Astrocyte (in vitro differentiated cells and primary cell): Measurements from ENCODE around the gene MFAP2. TPM values are rescaled to one million over a fixed set of nuclear protein-coding genes. Genes with fewer than 3 reads are reported as not detected.

ENCODE experiments used
- DNase-seq: peaks from one replicate; pipeline ENCODE4 v3.0.0-alpha.2; 2010; ENCODE audit warnings: low read depth
- FAIRE-seq: peaks from 2 replicates; lab custom pipeline; 2011; peaks lifted over from hg19 to GRCh38; lab: Jason Lieb, UNC
- H2AFZ ChIP-seq: 2 replicates; pipeline ENCODE4 v1.6.0; 2012; ENCODE audit warnings: low read depth, low read length, inconsistent platforms
- H3K27ac ChIP-seq: 2 replicates; pipeline ENCODE4 v1.5.1; 2011; ENCODE audit warnings: low read depth, low read length, inconsistent platforms
- H3K27me3 ChIP-seq: 2 replicates; pipeline ENCODE4 v1.6.0; 2011; ENCODE audit warnings: low read length, inconsistent platforms; ENCODE audit not compliant: insufficient read depth
- H3K36me3 ChIP-seq: 2 replicates; pipeline ENCODE4 v1.5.1; 2011; ENCODE audit warnings: low read length, inconsistent platforms; ENCODE audit not compliant: insufficient read depth
- H3K4me1 ChIP-seq: 2 replicates; pipeline ENCODE4 v1.5.1; 2011; ENCODE audit warnings: low read length, inconsistent platforms; ENCODE audit not compliant: insufficient read depth
- H3K4me2 ChIP-seq: 2 replicates; pipeline ENCODE4 v1.6.0; 2012; ENCODE audit warnings: low read length, inconsistent platforms
- H3K4me3 ChIP-seq: 2 replicates; pipeline ENCODE4 v1.5.1; 2011; ENCODE audit warnings: low read depth, mild to moderate bottlenecking, low read length, inconsistent platforms; ENCODE audit not compliant: insufficient read depth
- H3K79me2 ChIP-seq: 2 replicates; pipeline ENCODE4 v1.6.0; 2012; ENCODE audit warnings: mild to moderate bottlenecking, low read length, inconsistent platforms; ENCODE audit not compliant: insufficient read depth
- H3K9ac ChIP-seq: 2 replicates; pipeline ENCODE4 v1.6.0; 2012; ENCODE audit warnings: mild to moderate bottlenecking, low read length, inconsistent platforms
- H3K9me3 ChIP-seq: 2 replicates; pipeline ENCODE4 v1.5.1; 2012; ENCODE audit warnings: low read depth, mild to moderate bottlenecking, low read length, inconsistent platforms; ENCODE audit not compliant: insufficient read depth
- H4K20me1 ChIP-seq: 2 replicates; pipeline ENCODE4 v1.6.0; 2012; ENCODE audit warnings: low read length, inconsistent platforms; ENCODE audit not compliant: insufficient read depth
- H3K27ac Mint-ChIP-seq: one replicate; pipeline ENCODE4 v1.8.0; 2021; ENCODE audit warnings: mild to moderate bottlenecking, mixed read lengths; ENCODE audit not compliant: unreplicated experiment
- H3K27me3 Mint-ChIP-seq: one replicate; pipeline ENCODE4 v1.8.0; 2021; ENCODE audit warnings: low read depth, mixed read lengths; ENCODE audit not compliant: unreplicated experiment
- H3K36me3 Mint-ChIP-seq: one replicate; pipeline ENCODE4 v1.8.0; 2021; ENCODE audit warnings: low read depth, mixed read lengths; ENCODE audit not compliant: unreplicated experiment
- H3K4me1 Mint-ChIP-seq: one replicate; pipeline ENCODE4 v1.8.0; 2021; ENCODE audit warnings: low read depth, mixed read lengths; ENCODE audit not compliant: unreplicated experiment
- H3K4me3 Mint-ChIP-seq: one replicate; pipeline ENCODE4 v1.8.0; 2021; ENCODE audit warnings: mild to moderate bottlenecking, moderate library complexity, mixed read lengths; ENCODE audit not compliant: unreplicated experiment
- H3K9me3 Mint-ChIP-seq: one replicate; pipeline ENCODE4 v1.8.0; 2021; ENCODE audit warnings: mild to moderate bottlenecking, mixed read lengths; ENCODE audit not compliant: unreplicated experiment
- CTCF ChIP-seq: IDR thresholded peaks from 2 replicates; pipeline ENCODE4 v1.5.1; 2011; ENCODE audit warnings: low read depth, mild to moderate bottlenecking, inconsistent platforms, low read length, moderate library complexity; ENCODE audit not compliant: insufficient read depth
- EZH2 ChIP-seq: IDR thresholded peaks from 2 replicates; pipeline ENCODE4 v1.6.1; 2012; ENCODE audit warnings: mild to moderate bottlenecking, low read length, inconsistent platforms; ENCODE audit not compliant: insufficient read depth
- total RNA-seq: library from RNA; stranded (reverse); gene quantifications from 2 replicates; pipeline ENCODE4 v1.2.1, GENCODE V29; 2021

The MFAP2 gene
- total RNA-seq, 1 donor from 2014 or later = 121 TPM

- Mint-ChIP-seq H3K27ac (no peak overlapping the region), H3K9me3 (peaks cover 1% of the 10 kb centered on the region), H3K27me3 (no peaks in the 10 kb centered on the region)
These were observed 5.7 kb upstream of the MFAP2 start for GRCh38 chr1:16986113-16986512.

GRCh38 chr1:16984717-16985116 is 4.3 kb upstream of the MFAP2 start:
- no peaks in the 10 kb centered on the region for H3K9me3 ChIP-seq
- TF ChIP-seq CTCF = no peak
- TF ChIP-seq EZH2 = no peak
- H3K36me3 ChIP-seq = no peaks in the 10 kb centered on the region
- DNase-seq (peak; percentile 93), FAIRE-seq (peak; percentile 67)
- H3K79me2 ChIP-seq = peaks cover 7% of the 10 kb centered on the region
- H4K20me1 ChIP-seq = no peaks in the 10 kb centered on the region
- no peak overlapping the region for H3K4me3 ChIP-seq
- no peak overlapping the region for H3K27ac Mint-ChIP-seq
- H3K36me3 Mint-ChIP-seq = peaks cover 2% of the 10 kb centered on the region
- H3K27me3 Mint-ChIP-seq = no peaks in the 10 kb centered on the region
- peaks cover 19% of the 10 kb centered on the region for H3K4me1 Mint-ChIP-seq
- no peaks in the 10 kb centered on the region for H3K27me3 ChIP-seq
- H3K4me1 ChIP-seq = peaks cover 32% of the 10 kb centered on the region
- peak overlapping the region; percentile 63 for H3K27ac ChIP-seq
- H3K4me3 Mint-ChIP-seq = no peak overlapping the region
- H2AFZ ChIP-seq = no peak overlapping the region
- H3K9me3 Mint-ChIP-seq = peaks cover 1% of the 10 kb centered on the region
- no peak overlapping the region for H3K9ac ChIP-seq
- H3K4me2 ChIP-seq = peak overlapping the region; percentile 17

More at GRCh38 chr1:16986113-16986512, 5.7 kb upstream of the MFAP2 start:
- Histone ChIP-seq H3K4me3 (no peak overlapping the region), H3K4me1 (peaks cover 27% of the 10 kb centered on the region), H3K4me2 (no peak overlapping the region), H2AFZ (no peak overlapping the region), H3K36me3 (no peaks in the 10 kb centered on the region), H3K9me3 (no peaks in the 10 kb centered on the region), H3K79me2 (no peaks in the 10 kb centered on the region), H3K27ac (no peak overlapping the region), H4K20me1 (no peaks in the 10 kb centered on the region), H3K9ac (no peak overlapping the region), H3K27me3 (no peaks in the 10 kb centered on the region)
- FAIRE-seq = no peak
- H3K4me3 Mint-ChIP-seq = no peak overlapping the region
- TF ChIP-seq EZH2 (no peak), CTCF (no peak)
- DNase-seq = no peak
- H3K36me3 Mint-ChIP-seq = peaks cover 2% of the 10 kb centered on the region
- peaks cover 16% of the 10 kb centered on the region for H3K4me1 Mint-ChIP-seq

- Mint-ChIP-seq H3K36me3 (peaks cover 2% of the 10 kb centered on the region), H3K27ac (no peak overlapping the region), H3K4me1 (peaks cover 19% of the 10 kb centered on the region), H3K4me3 (no peak overlapping the region), H3K9me3 (no peaks in the 10 kb centered on the region), H3K27me3 (no peaks in the 10 kb centered on the region)
- TF ChIP-seq EZH2 (no peak), CTCF (no peak)
- DNase-seq (no peak), FAIRE-seq (no peak)
- no peak overlapping the region for H3K9ac ChIP-seq
- no peak overlapping the region for H3K4me2 ChIP-seq
- H4K20me1 ChIP-seq = peaks cover 7% of the 10 kb centered on the region
- peaks cover 18% of the 10 kb centered on the region for H3K79me2 ChIP-seq
- peaks cover 42% of the 10 kb centered on the region for H3K4me1 ChIP-seq
- no peaks in the 10 kb centered on the region for H3K36me3 ChIP-seq
- H3K27me3 ChIP-seq = no peaks in the 10 kb centered on the region
- no peak overlapping the region for H2AFZ ChIP-seq
- no peak overlapping the region for H3K4me3 ChIP-seq
- H3K27ac ChIP-seq = no peak overlapping the region
- no peaks in the 10 kb centered on the region for H3K9me3 ChIP-seq
These were observed 3.2 kb upstream of the MFAP2 start for GRCh38 chr1:16983649-16984048.
